Transverse colon (tissue), 4 donors: ENCODE data around the gene DUSP12. TPM values are rescaled to one million over a fixed set of nuclear protein-coding genes. Genes with fewer than 3 reads are reported as not detected.

Experiments used
- DNase-seq: peaks from one replicate; pipeline ENCODE4 v3.0.0-alpha.2; 2019
- H3K27ac ChIP-seq, 4 donors: fragments of 200-600 bp; sonication (generic); 2 replicates each; pipeline ENCODE4 v1.5.1; 2016 to 2018; ENCODE audit warnings: inconsistent platforms in 4 of 4
- H3K27me3 ChIP-seq: fragments of 200-600 bp; sonication (generic); 2 replicates; pipeline ENCODE4 v1.5.1; 2017; ENCODE audit warnings: inconsistent platforms
- H3K36me3 ChIP-seq, 4 donors: fragments of 200-600 bp; sonication (generic); 2 replicates each; pipeline ENCODE4 v1.5.1; 2017 to 2019; ENCODE audit warnings: inconsistent platforms in 4 of 4
- H3K4me1 ChIP-seq, 4 donors: fragments of 200-600 bp; sonication (generic); 2 replicates each; pipeline ENCODE4 v1.5.1; 2017 to 2020; ENCODE audit warnings: inconsistent platforms in 4 of 4
- H3K4me3 ChIP-seq, 4 donors: fragments of 200-600 bp; sonication (generic); 1 replicate in 1 of 4; 2 replicates in 3 of 4; pipeline versions ENCODE4 v1.5.1 to v1.6.1; 2017 to 2019; ENCODE audit warnings: inconsistent platforms in 4 of 4
- H3K9me3 ChIP-seq, 2 donors: fragments of 200-600 bp; sonication (generic); 2 replicates each; pipeline ENCODE4 v1.5.1; 2017 to 2019; ENCODE audit warnings: inconsistent platforms in 2 of 2
- CTCF ChIP-seq, 5 experiments: fragments of 200-600 bp in 3 of 5; fragments of 450-650 bp in 2 of 5; sonication (generic) in 3 of 5; IDR thresholded peaks; 1 replicate in 2 of 5; 2 replicates in 3 of 5; pipeline ENCODE4 v1.5.1; 2016 to 2017; ENCODE audit warnings: antibody characterized with exemption in 5 of 5, inconsistent platforms in 3 of 5, mild to moderate bottlenecking in 2 of 5, moderate library complexity in 1 of 5
- EP300 ChIP-seq: sonication (generic); formaldehyde crosslinking; IDR thresholded peaks from one replicate; pipeline ENCODE4 v1.6.1; 2017; ENCODE audit warnings: antibody characterized with exemption, low read depth
- POLR2A ChIP-seq: fragments of 450-650 bp; IDR thresholded peaks from one replicate; pipeline ENCODE4 v1.6.1; 2016; ENCODE audit warnings: antibody characterized with exemption, mild to moderate bottlenecking, moderate library complexity
- POLR2AphosphoS5 ChIP-seq, 3 donors: sonication (generic); formaldehyde crosslinking; IDR thresholded peaks; one replicate each; pipeline ENCODE4 v1.6.1; 2016; ENCODE audit warnings: antibody characterized with exemption in 3 of 3
- WGBS, 2 donors: methylation state at CpG; one replicate each; pipeline ENCODE4 v1.1.5; 2018; ENCODE audit warnings: low coverage in 1 of 2; 5-methylcytosine and 5-hydroxymethylcytosine counted together
- in situ Hi-C, 4 donors: fragments of 200-750 bp; cut with MboI; loops; one replicate each; pipeline versions ENCODE4 v1.15.0 to v1.15.1; 2017; ENCODE audit warnings: low sequenced_read_pairs in 3 of 4, low pct_ligation_motif_present in 1 of 4, low pct_unique_long_range_greater_than_20kb in 1 of 4
- intact Hi-C: fragments of 100-400 bp; cut with DNase I; formaldehyde crosslinking; loops from one replicate; pipeline ENCODE4 v1.15.1; 2023; ENCODE audit warnings: low total_unique reads
- total RNA-seq, 4 donors: library from RNA; depleted of rRNA; stranded (reverse); fragments of >200 nt; gene quantifications; one replicate each; pipeline ENCODE4 v1.1.0, GENCODE V29; 2016

The DUSP12 gene
- total RNA-seq, 4 donors from 2014 or later, result 26.2 to 62.5 (median 28.4) TPM; not detected in 1

DNA sequence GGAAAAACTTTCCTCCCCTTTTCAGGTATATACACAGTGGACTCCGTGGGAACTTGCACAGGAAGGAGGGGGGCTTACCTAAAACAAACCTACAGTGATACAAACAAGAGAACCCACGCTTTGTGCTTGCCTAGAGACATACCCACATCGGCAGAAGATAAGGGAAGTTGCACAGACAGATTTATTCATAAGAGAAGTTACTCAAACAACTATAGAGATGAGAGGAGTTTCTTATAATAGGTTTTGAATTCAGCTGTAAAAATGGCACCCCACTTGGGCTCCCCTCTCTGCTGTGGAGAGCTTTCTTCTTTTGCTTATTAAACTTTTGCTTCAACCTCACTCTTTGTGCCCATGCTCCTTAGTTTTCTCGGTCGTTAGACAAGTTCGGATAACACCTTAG is 1.8 kb upstream of the DUSP12 start:
- 47 to 61% methylated on average over 6 of the region's 6 CpGs for WGBS, 2 donors
- in situ Hi-C loops, result loop anchor here (10.0 to 25.0 kb wide), 5 partner anchors 110 to 686 kb away; partner anchors contain the start of genes FCGR3B (in 3 of the 4) and ARHGAP30 (in 1 of the 4)

DNA sequence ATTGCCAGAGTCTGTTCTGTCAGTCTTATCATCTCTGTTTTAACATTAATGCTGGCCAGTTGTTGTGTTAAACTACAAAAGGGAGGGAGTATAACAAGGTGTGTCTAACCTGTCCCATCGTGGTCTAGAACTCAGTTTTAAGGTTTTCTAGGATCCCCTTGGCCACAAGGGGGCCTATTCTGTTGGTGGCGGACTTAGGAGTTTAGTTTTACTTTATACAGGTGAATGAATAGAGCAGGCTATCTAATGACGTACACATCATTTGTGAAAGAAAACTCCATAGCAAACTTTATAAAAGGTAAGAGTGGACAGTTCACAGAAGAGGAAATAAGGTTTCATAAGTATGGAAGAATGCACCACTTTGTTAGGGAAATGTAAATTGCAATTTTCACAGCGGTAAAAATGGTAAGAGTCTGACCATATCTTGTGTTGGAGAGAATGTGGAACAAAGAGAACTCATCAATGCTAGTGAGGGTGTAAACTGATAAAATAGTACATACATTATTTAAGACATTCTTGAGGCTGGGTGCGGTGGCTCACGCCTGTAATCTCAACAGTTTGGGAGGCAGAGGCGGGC is 14.0 kb downstream of the DUSP12 start:
- in situ Hi-C loops (no loop called here), intact Hi-C loops (no loop called here)
- 51 to 70% methylated on average over 5 to 7 of the region's 7 CpGs for WGBS, 2 donors
- H3K4me1 ChIP-seq, result peaks cover 11 to 18% (median 16%) of the 10 kb centered on the region in 4 donors
- no peaks in the 10 kb centered on the region for H3K9me3 ChIP-seq
- no peaks in the 10 kb centered on the region for H3K36me3 ChIP-seq
- H3K4me3 ChIP-seq, result no peak overlapping the region
- TF ChIP-seq CTCF (IDR thresholded peaks at IDR 0.05) (peak; percentile 29 to 50 (median 41)), POLR2AphosphoS5 (IDR thresholded peaks at IDR 0.05) (no peak), POLR2A (no peak), EP300 (no peak)
- no peaks in the 10 kb centered on the region for H3K27me3 ChIP-seq
- no peak for DNase-seq
- H3K27ac ChIP-seq, result no peak overlapping the region

More for the DNA sequence above, 1.8 kb upstream of the DUSP12 start:
- Histone ChIP-seq H3K27me3 (peaks cover 19% of the 10 kb centered on the region), H3K4me3 (no peak overlapping the region), H3K9me3 (no peaks in the 10 kb centered on the region), H3K36me3 (peaks cover 0 to 14% (median 6%) of the 10 kb centered on the region in 4 donors), H3K4me1 (peaks cover 4 to 20% (median 11%) of the 10 kb centered on the region in 4 donors), H3K27ac (no peak overlapping the region)
- no peak for DNase-seq
- TF ChIP-seq POLR2A (no peak), EP300 (no peak), CTCF (IDR thresholded peaks at IDR 0.05) (no peak), POLR2AphosphoS5 (IDR thresholded peaks at IDR 0.05) (no peak)
- intact Hi-C loops, result no loop called here

DNA sequence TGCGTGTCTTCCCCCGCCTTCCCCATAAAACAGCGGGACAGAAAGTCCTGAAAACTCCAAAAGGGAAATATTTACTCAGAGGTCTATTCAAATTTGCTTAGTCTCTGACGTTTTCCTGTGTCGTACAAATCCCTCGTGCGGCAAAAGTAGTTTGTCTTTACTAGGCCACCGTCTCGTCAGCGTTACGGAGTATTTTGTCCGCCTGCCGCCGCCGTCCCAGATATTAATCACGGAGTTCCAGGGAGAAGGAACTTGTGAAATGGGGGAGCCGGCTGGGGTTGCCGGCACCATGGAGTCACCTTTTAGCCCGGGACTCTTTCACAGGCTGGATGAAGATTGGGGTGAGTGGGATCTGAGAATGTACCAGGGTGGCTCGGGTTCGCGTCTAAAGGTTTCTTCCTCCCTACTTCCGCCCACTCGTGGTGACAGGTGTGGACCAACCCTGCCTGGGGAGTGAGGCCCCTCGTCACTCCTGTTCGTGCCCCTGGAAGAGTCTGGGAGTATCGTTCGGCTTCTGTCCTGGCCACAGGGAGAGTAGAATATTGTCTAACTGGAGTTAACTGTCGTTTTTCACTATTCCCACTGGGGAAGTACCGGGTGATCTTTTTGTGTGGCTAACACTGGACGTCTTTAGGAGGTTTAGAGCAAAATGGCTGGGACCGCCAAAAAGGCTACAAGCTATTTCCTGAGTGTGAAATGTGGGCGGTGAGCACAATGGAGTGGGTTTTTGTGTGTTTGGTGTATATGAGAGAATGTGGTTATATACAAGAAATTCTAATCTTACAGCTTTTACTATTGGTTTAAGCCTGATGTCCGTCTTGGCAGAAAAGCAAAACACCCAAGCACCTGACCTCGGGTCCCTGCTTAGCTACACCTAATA is 16.8 kb downstream of the DUSP12 start, which contains the start of gene ATF6:
Gene ATF6, plus strand, starts transcription at position 219 of the 880 bp plus-strand sequence. Its CDS starts 41 bp downstream, at position 260.
- H3K27me3 ChIP-seq, result no peaks in the 10 kb centered on the region
- 0 to 1% methylated on average over 19 to 35 of the region's 35 CpGs for WGBS, 2 donors
- H3K9me3 ChIP-seq, result no peaks in the 10 kb centered on the region
- H3K27ac ChIP-seq, result peak within 1 kb of the TSS; percentile 82 to 94 (median 84)
- TF ChIP-seq CTCF (IDR thresholded peaks at IDR 0.05) (no peak), POLR2A (peak; percentile 79), POLR2AphosphoS5 (IDR thresholded peaks at IDR 0.05) (peak; percentile 90 to 92 (median 91)), EP300 (peak; percentile 62)
- H3K4me3 ChIP-seq, result peak within 1 kb of the TSS; percentile 79 to 85 (median 80)
- intact Hi-C loops (no loop called here), in situ Hi-C loops (no loop called here)
- no peaks in the 10 kb centered on the region for H3K36me3 ChIP-seq
- peaks cover 11 to 28% (median 16%) of the 10 kb centered on the region in 4 donors for H3K4me1 ChIP-seq
- peak; percentile 91 for DNase-seq

DNA sequence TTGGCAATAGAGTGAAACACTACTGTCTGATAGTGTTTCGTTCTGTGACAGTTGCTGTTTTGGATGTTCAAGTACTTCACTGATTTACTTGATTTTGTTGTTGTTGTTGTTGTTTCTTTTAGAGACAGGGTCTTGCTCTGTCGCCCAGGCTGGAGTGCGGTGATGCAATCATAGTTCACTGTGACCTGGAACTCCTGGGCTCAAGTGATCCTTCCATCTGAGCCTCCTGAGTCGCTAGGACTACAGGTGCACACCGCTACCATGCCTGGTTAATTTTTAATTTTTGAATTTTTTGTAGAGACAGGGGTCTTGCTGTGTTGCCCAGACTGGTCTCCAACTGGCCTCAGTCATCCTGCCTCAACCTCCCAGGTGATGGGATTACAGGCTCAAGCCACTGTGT is 18.9 kb downstream of the DUSP12 start:
- 91 to 97% methylated on average over 5 of the region's 5 CpGs for WGBS, 2 donors
- H3K9me3 ChIP-seq, result no peaks in the 10 kb centered on the region
- no peak overlapping the region for H3K27ac ChIP-seq
- H3K4me3 ChIP-seq, result no peak overlapping the region
- no peak for DNase-seq
- intact Hi-C loops (no loop called here), in situ Hi-C loops (no loop called here)
- TF ChIP-seq EP300 (no peak), POLR2AphosphoS5 (IDR thresholded peaks at IDR 0.05) (no peak), POLR2A (no peak), CTCF (IDR thresholded peaks at IDR 0.05) (no peak)
- peaks cover 11 to 37% (median 16%) of the 10 kb centered on the region in 4 donors for H3K4me1 ChIP-seq
- no peaks in the 10 kb centered on the region for H3K27me3 ChIP-seq
- no peaks in the 10 kb centered on the region for H3K36me3 ChIP-seq
